Mucosa of stomach (tissue), 1 donor: ENCODE measurements around the gene MYD88.

Experiments
- H3K27me3 ChIP-seq: one replicate; pipeline ENCODE4 v1.7.0; 2013; ENCODE audit warnings: mild to moderate bottlenecking, low read length; ENCODE audit not compliant: control insufficient read depth, insufficient read depth
- H3K36me3 ChIP-seq: one replicate; pipeline ENCODE4 v1.7.0; 2013; ENCODE audit warnings: low read length; ENCODE audit not compliant: control insufficient read depth, insufficient read depth
- H3K4me1 ChIP-seq: one replicate; pipeline ENCODE4 v1.7.0; 2013; ENCODE audit warnings: mild to moderate bottlenecking, low read length; ENCODE audit not compliant: control insufficient read depth, insufficient read depth
- H3K4me3 ChIP-seq: one replicate; pipeline ENCODE4 v1.7.0; 2013; ENCODE audit warnings: low read length
- H3K9ac ChIP-seq: one replicate; pipeline ENCODE4 v1.7.0; 2013; ENCODE audit warnings: mild to moderate bottlenecking, low read length, moderate library complexity
- H3K9me3 ChIP-seq: one replicate; pipeline ENCODE4 v1.7.0; 2013; ENCODE audit warnings: mild to moderate bottlenecking, low read length, moderate library complexity; ENCODE audit not compliant: control insufficient read depth
- donor health status: Pancreatic carcinoma.

MYD88 gene

DNA sequence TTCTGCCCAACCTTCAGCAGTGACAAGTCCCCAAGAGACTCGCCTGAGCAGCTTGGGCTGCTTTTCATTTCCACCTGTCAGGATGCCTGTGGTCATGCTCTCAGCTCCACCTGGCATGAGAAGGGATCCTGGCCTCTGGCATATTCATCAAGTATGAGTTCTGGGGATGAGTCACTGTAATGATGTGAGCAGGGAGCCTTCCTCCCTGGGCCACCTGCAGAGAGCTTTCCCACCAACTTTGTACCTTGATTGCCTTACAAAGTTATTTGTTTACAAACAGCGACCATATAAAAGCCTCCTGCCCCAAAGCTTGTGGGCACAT is 3.5 kb downstream of the MYD88 start:
- Histone ChIP-seq H3K36me3 (peaks cover 12% of the 10 kb centered on the region), H3K27me3 (no peaks in the 10 kb centered on the region), H3K4me1 (peaks cover 23% of the 10 kb centered on the region), H3K4me3 (no peak overlapping the region), H3K9me3 (no peaks in the 10 kb centered on the region), H3K9ac (no peak overlapping the region)

- no peaks in the 10 kb centered on the region for H3K9me3 ChIP-seq
- H3K4me3 ChIP-seq, result no peak overlapping the region
- H3K36me3 ChIP-seq, result peaks cover 12% of the 10 kb centered on the region
- H3K27me3 ChIP-seq, result no peaks in the 10 kb centered on the region
- H3K4me1 ChIP-seq, result peaks cover 17% of the 10 kb centered on the region
- no peak overlapping the region for H3K9ac ChIP-seq
These were observed 4.5 kb downstream of the MYD88 start for GRCh38 chr3:38142959-38143358.

GRCh38 chr3:38143511-38143910 is 5.0 kb downstream of the MYD88 start:
- H3K9me3 ChIP-seq, result no peaks in the 10 kb centered on the region
- H3K36me3 ChIP-seq, result peaks cover 12% of the 10 kb centered on the region
- no peaks in the 10 kb centered on the region for H3K27me3 ChIP-seq
- H3K4me3 ChIP-seq, result no peak overlapping the region
- H3K4me1 ChIP-seq, result peaks cover 15% of the 10 kb centered on the region
- H3K9ac ChIP-seq, result no peak overlapping the region

DNA sequence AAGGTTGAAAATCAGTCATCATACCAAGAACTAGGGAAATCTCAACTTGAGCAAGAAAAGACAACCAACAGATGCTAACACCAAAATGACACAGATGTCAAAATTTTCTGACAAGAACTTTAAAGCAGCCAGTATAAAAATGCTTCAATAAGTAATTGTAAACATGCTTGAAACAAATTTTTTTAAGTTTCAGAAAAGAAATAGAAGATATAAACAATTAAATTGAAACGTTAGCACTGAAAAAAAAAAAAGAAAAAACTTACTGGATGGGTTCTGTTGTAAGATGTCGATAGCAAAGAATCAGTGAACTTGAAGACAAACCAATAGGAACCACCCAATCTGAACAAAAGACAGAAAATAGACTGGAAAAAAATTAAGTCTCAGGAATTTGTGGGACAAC is 8.0 kb downstream of the MYD88 start:
- Histone ChIP-seq H3K36me3 (peaks cover 7% of the 10 kb centered on the region), H3K9ac (no peak overlapping the region), H3K27me3 (no peaks in the 10 kb centered on the region), H3K9me3 (no peaks in the 10 kb centered on the region), H3K4me3 (no peak overlapping the region), H3K4me1 (peaks cover 6% of the 10 kb centered on the region)

DNA sequence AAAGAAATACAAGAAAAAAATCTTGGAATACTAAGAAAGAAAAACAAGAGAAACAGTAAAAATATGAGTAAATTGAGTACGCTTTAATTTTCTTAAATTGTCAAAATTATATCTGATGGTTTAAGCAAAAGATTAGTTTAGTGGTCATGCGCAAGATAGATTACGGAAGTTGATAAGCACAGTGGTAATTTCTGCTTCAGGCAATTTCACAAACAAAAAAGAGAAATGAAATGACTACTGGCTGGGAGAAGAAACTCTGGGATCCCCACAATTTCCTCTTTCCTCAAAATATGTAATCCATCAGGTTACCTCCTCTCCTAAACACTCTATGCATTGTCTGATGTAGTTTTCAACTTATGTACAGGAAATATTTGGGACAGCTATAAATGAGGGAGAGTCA is 9.0 kb downstream of the MYD88 start:
- Histone ChIP-seq H3K36me3 (no peaks in the 10 kb centered on the region), H3K9ac (no peak overlapping the region), H3K9me3 (no peaks in the 10 kb centered on the region), H3K4me3 (no peak overlapping the region), H3K4me1 (peaks cover 14% of the 10 kb centered on the region), H3K27me3 (no peaks in the 10 kb centered on the region)

DNA sequence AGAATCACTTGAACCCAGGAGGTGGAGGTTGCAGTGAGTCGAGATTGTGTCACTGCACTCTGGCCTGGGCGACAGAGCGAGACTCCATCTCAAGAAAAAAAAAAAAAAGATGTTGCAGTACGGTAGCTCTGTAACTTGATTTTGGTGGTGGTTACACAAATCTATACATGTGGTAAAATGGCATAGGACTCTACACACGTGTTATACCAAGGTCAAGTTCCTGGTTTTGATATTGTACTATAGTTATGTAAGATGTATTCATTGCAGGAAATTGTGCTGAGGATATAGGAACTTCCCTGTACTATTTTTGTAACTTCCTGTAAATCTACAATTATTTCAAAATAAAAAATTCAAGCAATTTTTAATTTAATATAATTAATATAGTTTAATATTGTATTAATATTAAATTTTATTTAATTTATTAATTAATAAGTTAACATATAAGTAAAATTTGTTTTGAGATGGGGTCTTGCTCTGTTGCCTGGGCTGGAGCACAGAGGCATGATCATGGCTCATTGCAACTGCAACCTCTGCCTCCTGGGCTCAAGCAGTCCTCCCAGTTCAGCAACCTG is 9.9 kb downstream of the MYD88 start:
- Histone ChIP-seq H3K4me3 (no peak overlapping the region), H3K9me3 (no peaks in the 10 kb centered on the region), H3K27me3 (no peaks in the 10 kb centered on the region), H3K9ac (no peak overlapping the region), H3K36me3 (no peaks in the 10 kb centered on the region), H3K4me1 (peaks cover 21% of the 10 kb centered on the region)

GRCh38 chr3:38149708-38150107 is 11.2 kb downstream of the MYD88 start:
- Histone ChIP-seq H3K36me3 (no peaks in the 10 kb centered on the region), H3K27me3 (no peaks in the 10 kb centered on the region), H3K4me1 (peaks cover 34% of the 10 kb centered on the region), H3K9ac (no peak overlapping the region), H3K4me3 (no peak overlapping the region), H3K9me3 (no peaks in the 10 kb centered on the region)

- no peaks in the 10 kb centered on the region for H3K36me3 ChIP-seq
- H3K27me3 ChIP-seq, result no peaks in the 10 kb centered on the region
- no peak overlapping the region for H3K4me3 ChIP-seq
- no peak overlapping the region for H3K9ac ChIP-seq
- H3K9me3 ChIP-seq, result no peaks in the 10 kb centered on the region
- H3K4me1 ChIP-seq, result peaks cover 41% of the 10 kb centered on the region
These were observed 12.5 kb downstream of the MYD88 start for GRCh38 chr3:38150780-38151528.

GRCh38 chr3:38151667-38152265 is 13.3 kb downstream of the MYD88 start:
- Histone ChIP-seq H3K36me3 (no peaks in the 10 kb centered on the region), H3K9me3 (no peaks in the 10 kb centered on the region), H3K9ac (no peak overlapping the region), H3K4me3 (no peak overlapping the region), H3K4me1 (peaks cover 41% of the 10 kb centered on the region), H3K27me3 (no peaks in the 10 kb centered on the region)

- no peaks in the 10 kb centered on the region for H3K36me3 ChIP-seq
- no peaks in the 10 kb centered on the region for H3K9me3 ChIP-seq
- no peak overlapping the region for H3K4me3 ChIP-seq
- no peaks in the 10 kb centered on the region for H3K27me3 ChIP-seq
- peaks cover 41% of the 10 kb centered on the region for H3K4me1 ChIP-seq
- H3K9ac ChIP-seq, result no peak overlapping the region
These were observed 14.1 kb downstream of the MYD88 start for GRCh38 chr3:38152609-38153008.

DNA sequence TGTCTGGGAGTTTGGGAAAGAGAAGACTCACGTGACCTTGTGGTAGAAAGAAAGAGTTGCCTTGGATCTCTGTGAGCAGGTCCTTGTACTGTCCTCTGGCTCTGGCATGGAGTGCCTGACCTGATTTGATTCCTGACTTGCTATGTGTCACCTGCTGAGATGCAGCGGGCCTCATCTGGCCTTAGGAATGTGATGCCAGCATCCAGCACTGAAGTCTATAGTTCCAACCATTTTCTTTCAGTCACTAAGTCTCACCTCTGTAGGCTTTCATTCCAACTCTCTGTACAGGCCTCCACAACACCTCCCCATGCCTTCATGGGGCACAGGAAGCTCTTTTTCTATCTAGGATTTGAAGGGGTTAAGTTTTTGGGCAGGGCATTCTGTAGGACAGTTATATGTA is 14.8 kb downstream of the MYD88 start:
- Histone ChIP-seq H3K4me3 (no peak overlapping the region), H3K27me3 (no peaks in the 10 kb centered on the region), H3K9me3 (no peaks in the 10 kb centered on the region), H3K4me1 (peaks cover 41% of the 10 kb centered on the region), H3K36me3 (no peaks in the 10 kb centered on the region), H3K9ac (no peak overlapping the region)

- Histone ChIP-seq H3K36me3 (no peaks in the 10 kb centered on the region), H3K9ac (no peak overlapping the region), H3K4me1 (peaks cover 41% of the 10 kb centered on the region), H3K9me3 (no peaks in the 10 kb centered on the region), H3K27me3 (no peaks in the 10 kb centered on the region), H3K4me3 (no peak overlapping the region)
These were observed 15.6 kb downstream of the MYD88 start for GRCh38 chr3:38154033-38154494.
